Immature natural killer cell (primary cell): ENCODE measurements around the gene AZU1. TPM values are rescaled to one million over a fixed set of nuclear protein-coding genes. Genes with fewer than 3 reads are reported as not detected.
A peak's percentile ranks its signal among the peaks of the same experiment; 100 is the strongest.

Experiments used
- DNase-seq, 3 donors: peaks; one replicate each; pipeline ENCODE4 v3.0.0; 2022; ENCODE audit warnings: mixed read lengths in 1 of 3
- H3K27ac Mint-ChIP-seq, 6 donors: one replicate each; pipeline ENCODE4 v1.8.0; 2020; ENCODE audit warnings: mixed read lengths in 6 of 6, mild to moderate bottlenecking in 5 of 6, inconsistent platforms in 4 of 6, moderate library complexity in 3 of 6
- H3K27me3 Mint-ChIP-seq, 3 donors: one replicate each; pipeline ENCODE4 v1.8.0; 2020 to 2021; ENCODE audit warnings: low read depth in 3 of 3, mild to moderate bottlenecking in 3 of 3, mixed read lengths in 3 of 3, moderate library complexity in 3 of 3, inconsistent platforms in 1 of 3
- H3K36me3 Mint-ChIP-seq, 3 donors: one replicate each; pipeline ENCODE4 v1.8.0; 2020; ENCODE audit warnings: mixed read lengths in 3 of 3, inconsistent platforms in 2 of 3, mild to moderate bottlenecking in 2 of 3
- H3K4me1 Mint-ChIP-seq, 2 donors: one replicate each; pipeline ENCODE4 v1.8.0; 2020; ENCODE audit warnings: inconsistent platforms in 2 of 2, mild to moderate bottlenecking in 2 of 2, mixed read lengths in 2 of 2, moderate library complexity in 1 of 2
- H3K4me3 Mint-ChIP-seq, 5 donors: one replicate each; pipeline ENCODE4 v1.8.0; 2020; ENCODE audit warnings: mild to moderate bottlenecking in 5 of 5, mixed read lengths in 5 of 5, inconsistent platforms in 3 of 5, moderate library complexity in 3 of 5
- H3K9me3 Mint-ChIP-seq, 6 donors: one replicate each; pipeline ENCODE4 v1.8.0; 2020; ENCODE audit warnings: mild to moderate bottlenecking in 6 of 6, mixed read lengths in 6 of 6, inconsistent platforms in 4 of 6, moderate library complexity in 3 of 6
- polyA plus RNA-seq, 3 donors: library from polyadenylated mRNA; unstranded; fragments of 300-500 nt; fragmentation: Illumina TruSeq; gene quantifications; one replicate each; pipeline ENCODE4 v1.2.3, GENCODE V29; 2021

The AZU1 gene
- polyA plus RNA-seq, 3 donors from 2014 or later: not detected

- Mint-ChIP-seq H3K36me3 (peaks cover 0 to 7% (median 0%) of the 10 kb centered on the region in 3 donors), H3K4me3 (peak overlapping the region in 2 of 5 donors; percentile 25 to 36), H3K9me3 (no peaks in the 10 kb centered on the region), H3K27me3 (peaks cover 26 to 34% (median 32%) of the 10 kb centered on the region in 3 donors), H3K4me1 (peaks cover 49 to 57% of the 10 kb centered on the region in 2 donors), H3K27ac (peak overlapping the region in 3 of 6 donors; percentile 29 to 72 (median 45))
- no peak for DNase-seq
Observed at GRCh38 chr19:801030-801860, 26.4 kb upstream of the AZU1 start.

GRCh38 chr19:801861-802497 is 25.7 kb upstream of the AZU1 start:
- Mint-ChIP-seq H3K4me1 (peaks cover 45 to 51% of the 10 kb centered on the region in 2 donors), H3K36me3 (peaks cover 0 to 7% (median 0%) of the 10 kb centered on the region in 3 donors), H3K27ac (peak overlapping the region in 3 of 6 donors; percentile 39 to 72 (median 45)), H3K9me3 (no peaks in the 10 kb centered on the region), H3K4me3 (peak overlapping the region in 1 of 5 donors; percentile 25), H3K27me3 (peaks cover 27 to 35% (median 28%) of the 10 kb centered on the region in 3 donors)
- no peak for DNase-seq

- no peaks in the 10 kb centered on the region for H3K9me3 Mint-ChIP-seq
- peaks cover 29 to 39% (median 33%) of the 10 kb centered on the region in 3 donors for H3K27me3 Mint-ChIP-seq
- peaks cover 5 to 13% (median 5%) of the 10 kb centered on the region in 3 donors for H3K36me3 Mint-ChIP-seq
- DNase-seq: no peak
- peaks cover 50 to 56% of the 10 kb centered on the region in 2 donors for H3K4me1 Mint-ChIP-seq
- H3K4me3 Mint-ChIP-seq: peak overlapping the region in 2 of 5 donors; percentile 44 to 60
- H3K27ac Mint-ChIP-seq: peak overlapping the region in 5 of 6 donors; percentile 21 to 73 (median 37)
Observed at GRCh38 chr19:802498-803098, 25.0 kb upstream of the AZU1 start.

GRCh38 chr19:803099-803561 is 24.5 kb upstream of the AZU1 start:
- H3K36me3 Mint-ChIP-seq: peaks cover 9 to 16% (median 9%) of the 10 kb centered on the region in 3 donors
- no peaks in the 10 kb centered on the region for H3K9me3 Mint-ChIP-seq
- H3K27me3 Mint-ChIP-seq: peaks cover 33 to 42% (median 37%) of the 10 kb centered on the region in 3 donors
- no peak for DNase-seq
- peak overlapping the region in 1 of 6 donors; percentile 10 for H3K27ac Mint-ChIP-seq
- peaks cover 52 to 60% of the 10 kb centered on the region in 2 donors for H3K4me1 Mint-ChIP-seq
- no peak overlapping the region for H3K4me3 Mint-ChIP-seq

- no peaks in the 10 kb centered on the region for H3K9me3 Mint-ChIP-seq
- peaks cover 49 to 57% of the 10 kb centered on the region in 2 donors for H3K4me1 Mint-ChIP-seq
- DNase-seq: no peak
- H3K27me3 Mint-ChIP-seq: peaks cover 29 to 38% (median 35%) of the 10 kb centered on the region in 3 donors
- H3K36me3 Mint-ChIP-seq: peaks cover 9 to 16% (median 9%) of the 10 kb centered on the region in 3 donors
- no peak overlapping the region for H3K4me3 Mint-ChIP-seq
- H3K27ac Mint-ChIP-seq: peak overlapping the region in 2 of 6 donors; percentile 10 to 23
Observed at GRCh38 chr19:803686-804418, 23.8 kb upstream of the AZU1 start.

GRCh38 chr19:804419-805165 is 23.0 kb upstream of the AZU1 start:
- no peak overlapping the region for H3K27ac Mint-ChIP-seq
- DNase-seq: no peak
- H3K4me1 Mint-ChIP-seq: peaks cover 41 to 49% of the 10 kb centered on the region in 2 donors
- peaks cover 23 to 35% (median 30%) of the 10 kb centered on the region in 3 donors for H3K27me3 Mint-ChIP-seq
- no peaks in the 10 kb centered on the region for H3K9me3 Mint-ChIP-seq
- H3K36me3 Mint-ChIP-seq: peaks cover 9 to 18% (median 9%) of the 10 kb centered on the region in 3 donors
- H3K4me3 Mint-ChIP-seq: no peak overlapping the region

GRCh38 chr19:805166-805551 is 22.5 kb upstream of the AZU1 start:
- Mint-ChIP-seq H3K4me1 (peaks cover 36 to 44% of the 10 kb centered on the region in 2 donors), H3K9me3 (no peaks in the 10 kb centered on the region), H3K36me3 (peaks cover 9 to 23% (median 9%) of the 10 kb centered on the region in 3 donors), H3K27me3 (peaks cover 20 to 38% (median 30%) of the 10 kb centered on the region in 3 donors), H3K4me3 (no peak overlapping the region), H3K27ac (no peak overlapping the region)
- no peak for DNase-seq

- H3K36me3 Mint-ChIP-seq: peaks cover 9 to 19% (median 9%) of the 10 kb centered on the region in 3 donors
- H3K27ac Mint-ChIP-seq: no peak overlapping the region
- no peak overlapping the region for H3K4me3 Mint-ChIP-seq
- peaks cover 22 to 33% (median 32%) of the 10 kb centered on the region in 3 donors for H3K27me3 Mint-ChIP-seq
- no peaks in the 10 kb centered on the region for H3K9me3 Mint-ChIP-seq
- peaks cover 30 to 37% of the 10 kb centered on the region in 2 donors for H3K4me1 Mint-ChIP-seq
- no peak for DNase-seq
Observed at GRCh38 chr19:805600-806550, 21.8 kb upstream of the AZU1 start.

GRCh38 chr19:806815-807421 is 20.7 kb upstream of the AZU1 start:
- DNase-seq: no peak
- Mint-ChIP-seq H3K27ac (peak overlapping the region in 3 of 6 donors; percentile 15 to 40 (median 26)), H3K36me3 (peaks cover 13 to 23% (median 14%) of the 10 kb centered on the region in 3 donors), H3K9me3 (no peaks in the 10 kb centered on the region), H3K4me3 (no peak overlapping the region), H3K4me1 (peaks cover 22 to 27% of the 10 kb centered on the region in 2 donors), H3K27me3 (peaks cover 28 to 37% (median 37%) of the 10 kb centered on the region in 3 donors)

- DNase-seq: no peak
- Mint-ChIP-seq H3K4me1 (peaks cover 13 to 18% of the 10 kb centered on the region in 2 donors), H3K27me3 (peaks cover 24 to 37% (median 33%) of the 10 kb centered on the region in 3 donors), H3K9me3 (no peaks in the 10 kb centered on the region), H3K27ac (peak overlapping the region in 5 of 6 donors; percentile 15 to 62 (median 31)), H3K36me3 (peaks cover 13 to 23% (median 14%) of the 10 kb centered on the region in 3 donors), H3K4me3 (no peak overlapping the region)
Observed at GRCh38 chr19:807627-808422, 19.8 kb upstream of the AZU1 start.

GRCh38 chr19:808423-808775 is 19.2 kb upstream of the AZU1 start:
- no peak overlapping the region for H3K4me3 Mint-ChIP-seq
- peaks cover 13 to 23% (median 14%) of the 10 kb centered on the region in 3 donors for H3K36me3 Mint-ChIP-seq
- DNase-seq: no peak
- no peaks in the 10 kb centered on the region for H3K9me3 Mint-ChIP-seq
- H3K27me3 Mint-ChIP-seq: peaks cover 24 to 37% (median 31%) of the 10 kb centered on the region in 3 donors
- H3K27ac Mint-ChIP-seq: no peak overlapping the region
- peaks cover 11 to 13% of the 10 kb centered on the region in 2 donors for H3K4me1 Mint-ChIP-seq
